ENCODE measurements around the gene PRDM16. TPM values are rescaled to one million over a fixed set of nuclear protein-coding genes. Genes with fewer than 3 reads are reported as not detected.
"Not testable (repeated sequence)": the region's sequence is repeated elsewhere in the genome, so short reads cannot be mapped to it uniquely, and the experiment has no call there.

The PRDM16 gene
- polyA plus RNA-seq, 6 donors from 2014 or later = not detected

GRCh38 chr1:3278416-3279181, 209.6 kb downstream of the PRDM16 start:
- Mint-ChIP-seq H3K9me3 (no peaks in the 10 kb centered on the region), H3K27ac (no peak overlapping the region), H3K36me3 (no peaks in the 10 kb centered on the region), H3K4me1 (no peaks in the 10 kb centered on the region), H3K27me3 (peaks cover 0 to 6% (median 6%) of the 10 kb centered on the region in 3 donors), H3K4me3 (no peak overlapping the region)
- no peak for ATAC-seq (ENCODE audit: low read depth in 2 of 2)
- DNase-seq = no peak

GRCh38 chr1:3279182-3279470, 210.1 kb downstream of the PRDM16 start:
- no peaks in the 10 kb centered on the region for H3K4me1 Mint-ChIP-seq
- no peaks in the 10 kb centered on the region for H3K36me3 Mint-ChIP-seq
- DNase-seq (no peak), ATAC-seq (ENCODE audit: low read depth in 2 of 2) (no peak)
- no peaks in the 10 kb centered on the region for H3K9me3 Mint-ChIP-seq
- no peak overlapping the region for H3K4me3 Mint-ChIP-seq
- H3K27ac Mint-ChIP-seq = no peak overlapping the region
- H3K27me3 Mint-ChIP-seq = peaks cover 0 to 6% (median 6%) of the 10 kb centered on the region in 3 donors

DNA sequence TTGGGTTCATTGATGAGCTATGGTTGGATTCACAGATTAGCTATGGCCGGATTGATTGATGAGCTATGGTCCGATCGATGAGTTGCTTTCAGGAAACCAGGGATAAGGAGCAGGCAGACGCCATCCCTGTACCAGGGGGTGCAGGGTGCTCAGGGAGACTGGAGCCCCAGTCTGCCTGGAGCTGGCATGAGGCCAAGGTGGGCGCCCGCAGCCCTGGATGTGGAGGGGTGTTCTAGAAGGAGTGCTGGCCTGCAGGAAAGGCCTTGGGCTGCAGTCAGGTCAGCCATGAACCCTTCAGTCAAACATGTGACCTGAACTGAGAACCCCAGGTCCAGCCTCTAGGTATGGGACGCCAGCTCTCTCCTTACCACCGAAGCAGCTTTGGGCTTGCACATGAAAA, 212.7 kb downstream of the PRDM16 start:
- DNase-seq = no peak
- H3K4me1 Mint-ChIP-seq = no peaks in the 10 kb centered on the region
- H3K9me3 Mint-ChIP-seq = no peaks in the 10 kb centered on the region

GRCh38 chr1:3282186-3282585, 213.2 kb downstream of the PRDM16 start:
- H3K4me3 Mint-ChIP-seq = no peak overlapping the region
- no peak for DNase-seq

More for the DNA sequence above, 212.7 kb downstream of the PRDM16 start:
- Mint-ChIP-seq H3K4me3 (no peak overlapping the region), H3K27me3 (peaks cover 0 to 12% (median 6%) of the 10 kb centered on the region in 3 donors), H3K27ac (no peak overlapping the region), H3K36me3 (no peaks in the 10 kb centered on the region)
- ATAC-seq (ENCODE audit: low read depth in 2 of 2) = no peak

DNA sequence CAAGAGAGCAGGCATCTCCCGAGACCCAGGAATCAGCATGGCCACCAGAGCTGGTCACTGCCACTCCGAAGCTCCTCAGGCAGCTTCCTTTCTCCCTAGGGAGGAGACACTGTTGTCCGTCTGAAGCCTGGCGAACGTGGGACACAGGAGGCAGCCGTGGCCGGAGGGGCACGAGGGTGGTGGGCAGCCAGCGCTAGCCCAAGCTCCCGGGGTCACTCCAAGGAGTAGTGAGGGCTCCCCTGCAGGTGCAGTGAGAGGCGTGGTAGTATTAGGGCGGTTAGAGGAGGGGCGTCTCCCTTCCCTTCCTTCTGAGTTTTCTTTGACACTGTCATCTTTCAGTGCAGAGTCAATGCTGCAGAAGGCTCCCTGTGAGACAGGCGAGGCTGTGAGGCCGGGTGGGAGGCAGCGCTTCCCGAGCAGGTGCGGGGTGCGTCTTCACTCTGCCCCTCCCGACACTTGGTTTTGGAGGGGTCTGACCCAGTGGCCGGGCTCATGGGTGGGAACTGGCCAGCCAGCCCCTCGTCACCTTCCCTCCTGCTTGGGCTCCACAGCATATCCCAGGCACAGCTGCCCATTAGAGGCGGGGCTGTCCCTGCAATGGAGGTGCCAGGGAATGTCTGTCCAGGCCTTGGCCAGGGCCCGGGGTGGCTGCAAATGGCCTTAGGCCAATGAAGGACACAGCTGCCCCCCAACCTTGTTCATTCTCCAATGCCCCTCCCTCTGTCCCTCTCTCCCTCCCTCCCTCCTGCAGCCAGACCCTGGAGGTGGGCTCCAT, 213.8 kb downstream of the PRDM16 start:
- H3K27ac Mint-ChIP-seq = no peak overlapping the region
- H3K4me1 Mint-ChIP-seq = no peaks in the 10 kb centered on the region
- no peak for ATAC-seq (ENCODE audit: low read depth in 2 of 2)

More at GRCh38 chr1:3282186-3282585, 213.2 kb downstream of the PRDM16 start:
- Mint-ChIP-seq H3K4me1 (no peaks in the 10 kb centered on the region), H3K36me3 (no peaks in the 10 kb centered on the region), H3K27me3 (peaks cover 0 to 12% (median 6%) of the 10 kb centered on the region in 3 donors), H3K27ac (no peak overlapping the region), H3K9me3 (no peaks in the 10 kb centered on the region)
- ATAC-seq (ENCODE audit: low read depth in 2 of 2) = no peak

DNA sequence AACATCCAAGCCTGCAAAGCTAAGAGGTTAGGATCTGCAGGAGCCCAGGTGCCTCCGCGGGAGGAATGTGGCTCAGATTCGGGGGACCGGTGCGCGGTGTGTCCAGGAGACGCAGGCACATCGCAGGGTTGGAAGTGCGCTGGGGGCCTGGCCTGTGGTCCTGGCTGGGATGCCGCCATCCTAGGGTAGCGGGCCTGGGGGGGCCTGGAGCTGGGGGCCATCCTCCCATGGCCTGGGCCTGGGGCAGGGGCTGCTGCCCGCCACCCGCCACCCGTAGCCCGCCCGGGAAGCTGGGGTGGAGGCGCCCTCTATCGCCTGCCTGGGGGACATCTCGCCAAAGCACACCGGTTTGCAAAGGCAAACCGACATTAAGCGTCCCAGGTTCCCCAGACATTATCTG, 214.8 kb downstream of the PRDM16 start:
- Mint-ChIP-seq H3K4me3 (no peak overlapping the region), H3K4me1 (no peaks in the 10 kb centered on the region), H3K27ac (no peak overlapping the region), H3K27me3 (peaks cover 0 to 12% (median 6%) of the 10 kb centered on the region in 3 donors), H3K9me3 (no peaks in the 10 kb centered on the region), H3K36me3 (no peaks in the 10 kb centered on the region)
- DNase-seq (no peak), ATAC-seq (ENCODE audit: low read depth in 2 of 2) (no peak)

More for the DNA sequence above, 213.8 kb downstream of the PRDM16 start:
- Mint-ChIP-seq H3K9me3 (no peaks in the 10 kb centered on the region), H3K27me3 (peaks cover 0 to 12% (median 6%) of the 10 kb centered on the region in 3 donors), H3K4me3 (no peak overlapping the region), H3K36me3 (no peaks in the 10 kb centered on the region)
- DNase-seq = no peak

- Mint-ChIP-seq H3K27me3 (peaks cover 0 to 12% (median 6%) of the 10 kb centered on the region in 3 donors), H3K36me3 (no peaks in the 10 kb centered on the region), H3K9me3 (no peaks in the 10 kb centered on the region), H3K4me3 (no peak overlapping the region), H3K4me1 (no peaks in the 10 kb centered on the region), H3K27ac (no peak overlapping the region)
- DNase-seq (no peak), ATAC-seq (ENCODE audit: low read depth in 2 of 2) (no peak)
Measured at GRCh38 chr1:3284691-3285090, 215.7 kb downstream of the PRDM16 start.

DNA sequence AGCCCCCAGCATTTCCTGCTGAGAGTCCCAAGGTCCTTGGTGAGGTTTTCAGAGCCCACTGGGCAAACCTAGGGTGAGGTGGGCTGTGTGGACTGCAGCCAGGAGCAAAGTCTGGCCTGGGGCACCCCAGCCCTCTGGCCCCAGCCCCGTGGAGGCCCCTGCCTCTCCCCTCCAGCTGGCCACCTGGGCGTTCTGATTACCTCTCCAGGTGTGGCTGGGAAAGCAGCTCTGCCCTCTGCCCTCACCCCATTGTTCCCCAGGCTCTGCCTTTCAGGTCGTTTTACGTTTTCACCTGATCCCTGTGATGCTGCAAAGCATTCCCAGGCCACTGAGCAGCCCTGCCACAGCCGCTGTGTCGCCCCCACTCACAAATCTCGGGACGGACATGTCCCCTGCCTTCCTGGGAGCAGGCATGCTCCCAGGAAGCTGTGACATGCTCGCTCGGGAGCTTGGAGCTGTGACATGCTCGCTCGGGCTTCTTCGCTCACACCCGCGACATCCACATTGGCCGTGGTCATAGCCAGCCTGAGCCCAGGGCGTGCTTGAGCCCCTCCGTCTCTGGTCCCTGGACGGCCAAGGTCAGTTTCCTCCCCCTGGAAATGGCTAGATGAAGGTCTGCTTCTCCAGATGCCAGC, 216.2 kb downstream of the PRDM16 start:
- peaks cover 0 to 12% (median 6%) of the 10 kb centered on the region in 3 donors for H3K27me3 Mint-ChIP-seq
- no peak overlapping the region for H3K4me3 Mint-ChIP-seq
- H3K36me3 Mint-ChIP-seq = no peaks in the 10 kb centered on the region
- no peak overlapping the region for H3K27ac Mint-ChIP-seq
- no peaks in the 10 kb centered on the region for H3K9me3 Mint-ChIP-seq
- ATAC-seq (ENCODE audit: low read depth in 2 of 2) = no peak
- no peak for DNase-seq
- H3K4me1 Mint-ChIP-seq = no peaks in the 10 kb centered on the region

- H3K4me3 Mint-ChIP-seq; H3K27ac Mint-ChIP-seq; ATAC-seq (ENCODE audit: low read depth in 2 of 2); H3K9me3 Mint-ChIP-seq; DNase-seq; H3K4me1 Mint-ChIP-seq; H3K36me3 Mint-ChIP-seq: not testable (repeated sequence)
- peaks cover 0 to 12% (median 6%) of the 10 kb centered on the region in 3 donors for H3K27me3 Mint-ChIP-seq
Measured at GRCh38 chr1:3287095-3287494, 218.1 kb downstream of the PRDM16 start.

DNA sequence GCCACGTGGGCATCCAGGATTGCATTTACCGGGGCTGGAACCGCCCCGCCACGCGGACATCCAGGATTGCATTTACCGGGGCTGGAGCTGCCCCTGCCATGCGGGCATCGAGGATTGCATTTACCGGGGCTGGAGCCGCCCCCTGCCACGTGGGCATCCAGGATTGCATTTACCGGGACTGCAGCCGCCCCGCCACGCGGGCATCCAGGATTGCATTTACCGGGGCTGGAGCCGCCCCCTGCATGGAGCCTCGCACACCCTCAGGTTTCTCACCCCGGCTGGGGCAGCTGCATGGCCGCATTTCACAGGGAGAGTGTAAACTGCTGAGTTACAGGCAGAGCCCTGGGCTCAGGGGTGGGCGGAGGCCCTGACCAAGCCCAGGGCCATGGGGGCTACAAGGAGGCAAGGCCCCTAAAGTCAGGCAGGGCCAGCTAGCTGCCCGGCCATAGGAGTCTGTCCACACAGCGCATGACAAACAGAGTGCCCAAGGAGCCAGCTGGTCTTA, 218.7 kb downstream of the PRDM16 start:
- H3K36me3 Mint-ChIP-seq = no peaks in the 10 kb centered on the region

GRCh38 chr1:3289502-3289901, 220.5 kb downstream of the PRDM16 start:
- DNase-seq = no peak
- H3K4me1 Mint-ChIP-seq = no peaks in the 10 kb centered on the region
- no peak overlapping the region for H3K27ac Mint-ChIP-seq
- no peaks in the 10 kb centered on the region for H3K36me3 Mint-ChIP-seq
- no peak overlapping the region for H3K4me3 Mint-ChIP-seq
- peaks cover 0 to 1% (median 0%) of the 10 kb centered on the region in 7 donors for H3K9me3 Mint-ChIP-seq
- H3K27me3 Mint-ChIP-seq = peaks cover 0 to 6% (median 0%) of the 10 kb centered on the region in 3 donors
- no peak for ATAC-seq (ENCODE audit: low read depth in 2 of 2)

More for the DNA sequence above, 218.7 kb downstream of the PRDM16 start:
- ATAC-seq (ENCODE audit: low read depth in 2 of 2) (no peak), DNase-seq (no peak)
- Mint-ChIP-seq H3K27me3 (peaks cover 0 to 8% (median 6%) of the 10 kb centered on the region in 3 donors), H3K9me3 (no peaks in the 10 kb centered on the region), H3K27ac (no peak overlapping the region), H3K4me1 (no peaks in the 10 kb centered on the region), H3K4me3 (no peak overlapping the region)

DNA sequence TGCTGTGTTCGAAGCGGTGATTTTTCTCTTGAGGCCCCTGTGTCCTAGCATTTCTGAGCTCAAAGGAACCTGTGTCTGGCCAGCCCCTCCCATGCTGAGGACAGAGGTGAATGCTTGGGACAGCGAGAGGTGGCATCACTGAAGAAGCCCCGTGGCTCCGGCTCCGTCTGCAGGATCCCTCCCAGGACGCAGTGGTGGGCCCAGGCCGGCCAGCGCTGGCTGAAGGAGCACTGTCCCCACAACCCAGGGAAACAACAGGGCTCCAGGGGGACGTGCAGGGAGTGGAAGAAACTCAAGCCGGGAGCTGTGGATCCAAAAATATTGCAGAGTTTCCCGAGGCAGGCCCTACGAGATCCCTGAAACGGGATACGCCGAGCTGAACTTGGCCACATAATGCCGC, 221.4 kb downstream of the PRDM16 start:
- no peak overlapping the region for H3K4me3 Mint-ChIP-seq
- no peak for ATAC-seq (ENCODE audit: low read depth in 2 of 2)
- no peak for DNase-seq
- H3K4me1 Mint-ChIP-seq = no peaks in the 10 kb centered on the region
- H3K36me3 Mint-ChIP-seq = no peaks in the 10 kb centered on the region
- no peak overlapping the region for H3K27ac Mint-ChIP-seq
- peaks cover 0 to 1% (median 0%) of the 10 kb centered on the region in 7 donors for H3K9me3 Mint-ChIP-seq
- H3K27me3 Mint-ChIP-seq = peaks cover 0 to 6% (median 0%) of the 10 kb centered on the region in 3 donors

DNA sequence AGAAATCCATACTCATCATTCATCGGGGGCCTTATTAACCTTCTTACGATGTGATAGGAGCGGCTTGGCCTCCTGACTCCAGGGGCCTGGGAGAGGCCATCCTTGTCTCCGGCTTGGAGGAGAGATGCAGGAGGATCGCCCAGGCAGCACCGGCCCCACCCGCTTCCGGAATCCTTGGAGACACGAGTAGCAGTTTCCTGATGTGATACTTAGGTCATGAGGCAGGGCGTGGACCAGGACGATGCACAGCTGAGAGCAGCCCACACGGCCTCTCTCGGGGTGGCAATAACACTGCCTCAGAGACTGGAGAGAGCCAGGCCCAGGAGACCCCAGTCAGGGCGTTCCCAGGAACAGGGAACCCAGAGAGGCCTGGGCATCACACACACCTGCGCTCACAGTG, 221.9 kb downstream of the PRDM16 start:
- no peaks in the 10 kb centered on the region for H3K4me1 Mint-ChIP-seq
- no peak overlapping the region for H3K4me3 Mint-ChIP-seq
- H3K27ac Mint-ChIP-seq = no peak overlapping the region
- peaks cover 0 to 1% (median 0%) of the 10 kb centered on the region in 7 donors for H3K9me3 Mint-ChIP-seq
- no peak for ATAC-seq (ENCODE audit: low read depth in 2 of 2)
- H3K36me3 Mint-ChIP-seq = no peaks in the 10 kb centered on the region
- peaks cover 0 to 4% (median 0%) of the 10 kb centered on the region in 3 donors for H3K27me3 Mint-ChIP-seq
- no peak for DNase-seq

All from naive B cell (primary cell).